GM23248 (cell line): ENCODE results near the gene RAB31. TPM values are rescaled to one million over a fixed set of nuclear protein-coding genes. Genes with fewer than 3 reads are reported as not detected.
A peak's percentile ranks its signal among the peaks of the same experiment; 100 is the strongest.
"Not testable (repeated sequence)": the region's sequence is repeated elsewhere in the genome, so short reads cannot be mapped to it uniquely, and the experiment has no call there.

ENCODE experiments used
- DNase-seq: peaks from one replicate; pipeline ENCODE4 v3.0.0-alpha.2; 2015
- H2AFZ ChIP-seq: fragments of 200-600 bp; sonication (generic); 2 replicates; pipeline ENCODE4 v1.6.1; 2016; ENCODE audit warnings: antibody characterized with exemption
- H3F3A ChIP-seq: fragments of 200-600 bp; sonication (generic); 2 replicates; pipeline ENCODE4 v1.6.1; 2016; ENCODE audit warnings: mild to moderate bottlenecking, antibody characterized with exemption, mixed run types; ENCODE audit not compliant: insufficient read depth
- H3K27ac ChIP-seq: fragments of 200-600 bp; sonication (generic); 2 replicates; pipeline ENCODE4 v1.5.1; 2016; ENCODE audit warnings: mild to moderate bottlenecking
- H3K27me3 ChIP-seq: fragments of 200-600 bp; sonication (generic); replicated peaks from 2 replicates; pipeline ENCODE4 v1.6.1; 2016; ENCODE audit warnings: mild to moderate bottlenecking; ENCODE audit not compliant: insufficient read depth
- H3K36me3 ChIP-seq: fragments of 200-600 bp; sonication (generic); 2 replicates; pipeline ENCODE4 v1.6.1; 2016; ENCODE audit warnings: low read depth, mild to moderate bottlenecking
- H3K4me1 ChIP-seq: fragments of 200-600 bp; sonication (generic); 2 replicates; pipeline ENCODE4 v1.6.1; 2016; ENCODE audit warnings: mild to moderate bottlenecking; ENCODE audit not compliant: insufficient read depth
- H3K4me2 ChIP-seq: fragments of 200-600 bp; sonication (generic); one replicate; pipeline ENCODE4 v1.6.1; 2016; ENCODE audit warnings: mild to moderate bottlenecking; ENCODE audit not compliant: unreplicated experiment
- H3K4me3 ChIP-seq: fragments of 200-600 bp; sonication (generic); 2 replicates; pipeline ENCODE4 v1.5.1; 2016; ENCODE audit warnings: mild to moderate bottlenecking
- H3K79me2 ChIP-seq: fragments of 200-600 bp; sonication (generic); 2 replicates; pipeline ENCODE4 v1.6.1; 2016; ENCODE audit warnings: mild to moderate bottlenecking; ENCODE audit not compliant: insufficient read depth
- H3K9ac ChIP-seq: fragments of 200-600 bp; sonication (generic); 2 replicates; pipeline ENCODE4 v1.6.1; 2016; ENCODE audit warnings: mild to moderate bottlenecking
- H3K9me2 ChIP-seq: fragments of 200-600 bp; sonication (generic); 2 replicates; pipeline ENCODE4 v1.6.1; 2016; ENCODE audit warnings: mixed run types, mild to moderate bottlenecking, moderate library complexity; ENCODE audit not compliant: insufficient read depth
- H3K9me3 ChIP-seq: fragments of 200-600 bp; sonication (generic); one replicate; pipeline ENCODE4 v1.6.1; 2017; ENCODE audit warnings: low read depth
- H4K20me1 ChIP-seq: fragments of 200-600 bp; sonication (generic); 2 replicates; pipeline ENCODE4 v1.6.0; 2016; ENCODE audit not compliant: insufficient read depth
- EZH2 ChIP-seq: fragments of 200-600 bp; sonication (generic); IDR thresholded peaks from 2 replicates; pipeline ENCODE4 v1.6.1; 2018; ENCODE audit warnings: antibody characterized with exemption, mild to moderate bottlenecking; ENCODE audit not compliant: insufficient read depth, poor library complexity, severe bottlenecking
- EZH2phosphoT487 ChIP-seq: fragments of 200-600 bp; sonication (generic); IDR thresholded peaks from 2 replicates; pipeline ENCODE4 v1.6.1; 2018; ENCODE audit warnings: antibody characterized with exemption, moderate library complexity, mild to moderate bottlenecking, low read depth; ENCODE audit not compliant: insufficient read depth
- WGBS, 2 experiments: methylation state at CpG; one replicate each; pipeline ENCODE4 v1.1.6; 2015 to 2017; ENCODE audit warnings: low lambda C conversion rate in 2 of 2, low coverage in 1 of 2; ENCODE audit errors: missing lambda C conversion rate in 2 of 2; 5-methylcytosine and 5-hydroxymethylcytosine counted together
- in situ Hi-C: fragments of 300-500 bp; cut with MboI; formaldehyde crosslinking; loops from 2 replicates; pipeline ENCODE4 v1.15.0; 2020
- polyA plus RNA-seq: library from polyadenylated mRNA; unstranded; fragments of >200 nt; fragmentation: Nextera tagmentation; extraction: Ambion mirVana; gene quantifications from 2 replicates; pipeline ENCODE4 v1.2.1, GENCODE V29; 2016
- total RNA-seq: library from RNA; depleted of rRNA; stranded (reverse); fragments of >200 nt; shearing (Covaris generic); gene quantifications from 2 replicates; pipeline ENCODE4 v1.2.3, GENCODE V29; 2014

Gene RAB31
- total and polyA plus RNA-seq, 2 experiments from 2014 or later: 49.2 to 144 TPM

DNA sequence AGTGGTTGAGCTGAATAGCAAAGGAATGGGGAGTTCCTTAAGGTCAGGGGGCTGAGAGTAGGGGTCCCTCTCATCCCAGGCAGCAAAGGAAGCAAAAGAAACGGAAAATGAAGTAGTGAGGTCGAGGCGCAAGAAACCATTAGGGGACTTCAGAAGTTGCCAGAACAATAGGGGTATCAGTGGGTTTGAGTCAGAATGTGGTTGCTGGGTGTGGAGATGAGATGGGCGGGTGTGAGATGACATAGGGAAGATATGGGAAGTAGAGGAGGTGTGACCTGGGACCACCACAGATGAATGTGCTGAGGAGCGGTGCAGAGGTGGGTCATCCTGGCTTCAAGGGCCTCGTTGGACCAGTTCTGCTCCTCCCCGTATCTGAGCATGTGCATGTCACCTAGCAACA is 192.6 kb downstream of the RAB31 start:
- in situ Hi-C loops: no loop called here
- Histone ChIP-seq H3K79me2 (no peaks in the 10 kb centered on the region), H3F3A (peaks cover 18% of the 10 kb centered on the region; the same call in 1 of the 2 replicates), H3K4me3 (no peak overlapping the region), H3K4me2 (no peak overlapping the region), H2AFZ (no peak overlapping the region), H3K27me3 (no peaks in the 10 kb centered on the region), H3K9me2 (no peaks in the 10 kb centered on the region), H3K4me1 (peaks cover 19% of the 10 kb centered on the region), H3K9ac (no peak overlapping the region), H3K27ac (no peak overlapping the region), H4K20me1 (no peaks in the 10 kb centered on the region), H3K9me3 (no peaks in the 10 kb centered on the region), H3K36me3 (no peaks in the 10 kb centered on the region)
- WGBS, 2 experiments: 92 to 96% methylated on average over 7 of the region's 7 CpGs
- TF ChIP-seq EZH2 (no peak), EZH2phosphoT487 (no peak)
- DNase-seq: no peak

DNA sequence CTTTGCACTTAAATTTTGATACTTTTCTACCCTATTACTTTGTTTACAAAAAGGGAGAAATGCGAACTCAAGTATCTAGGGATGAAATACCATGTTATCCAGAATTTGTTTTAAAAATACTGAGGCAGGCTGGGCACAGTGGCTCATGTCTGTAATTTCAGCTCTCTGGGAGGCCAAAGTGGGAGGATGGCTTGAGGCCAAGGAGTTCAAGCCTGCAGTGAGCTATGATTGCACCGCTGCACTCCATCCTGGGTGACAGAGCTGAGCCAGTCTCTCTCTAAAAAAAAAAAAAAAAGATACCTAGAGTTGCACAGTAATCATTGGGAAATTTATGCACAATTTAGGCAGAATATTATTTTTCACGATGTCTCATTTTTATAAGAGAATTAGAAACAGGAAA is 193.3 kb downstream of the RAB31 start:
- in situ Hi-C loops: no loop called here
- H3K27me3 ChIP-seq: no peaks in the 10 kb centered on the region
- no peaks in the 10 kb centered on the region for H3K9me2 ChIP-seq
- H3K4me3 ChIP-seq: no peak overlapping the region
- H2AFZ ChIP-seq: no peak overlapping the region
- no peaks in the 10 kb centered on the region for H3K79me2 ChIP-seq
- WGBS, 2 experiments: 80 to 83% methylated on average over 3 of the region's 3 CpGs
- H4K20me1 ChIP-seq: no peaks in the 10 kb centered on the region
- no peak for TF ChIP-seq EZH2
- no peak for TF ChIP-seq EZH2phosphoT487
- no peak overlapping the region for H3K9ac ChIP-seq
- DNase-seq: no peak
- H3K27ac ChIP-seq: no peak overlapping the region
- H3K4me2 ChIP-seq: no peak overlapping the region
- peaks cover 21% of the 10 kb centered on the region; the same call in 1 of the 2 replicates for H3F3A ChIP-seq
- no peaks in the 10 kb centered on the region for H3K36me3 ChIP-seq
- peaks cover 22% of the 10 kb centered on the region for H3K4me1 ChIP-seq
- no peaks in the 10 kb centered on the region for H3K9me3 ChIP-seq

GRCh38 chr18:9902264-9902663 is 194.2 kb downstream of the RAB31 start:
- H2AFZ ChIP-seq, H3K4me3 ChIP-seq, H3K27me3 ChIP-seq, H4K20me1 ChIP-seq, DNase-seq, H3K9me3 ChIP-seq, H3K4me2 ChIP-seq, H3K79me2 ChIP-seq, in situ Hi-C loops, H3K27ac ChIP-seq, H3K36me3 ChIP-seq, H3K9me2 ChIP-seq, H3K9ac ChIP-seq: not testable (repeated sequence)
- H3F3A ChIP-seq: peaks cover 21% of the 10 kb centered on the region; the same call in 1 of the 2 replicates
- peaks cover 22% of the 10 kb centered on the region for H3K4me1 ChIP-seq
- WGBS, 2 experiments: 86 to 89% methylated on average over 14 of the region's 14 CpGs

GRCh38 chr18:9902832-9903231 is 194.7 kb downstream of the RAB31 start:
- no peak for TF ChIP-seq EZH2
- TF ChIP-seq EZH2phosphoT487: no peak
- Histone ChIP-seq H3K9ac (no peak overlapping the region), H2AFZ (peak overlapping the region; percentile 59), H3K27ac (no peak overlapping the region), H3K4me2 (no peak overlapping the region), H3K79me2 (no peaks in the 10 kb centered on the region), H3K36me3 (no peaks in the 10 kb centered on the region), H3F3A (peaks cover 21% of the 10 kb centered on the region; the same call in 1 of the 2 replicates), H3K9me2 (no peaks in the 10 kb centered on the region), H3K4me3 (no peak overlapping the region), H3K9me3 (no peaks in the 10 kb centered on the region), H4K20me1 (no peaks in the 10 kb centered on the region), H3K4me1 (peaks cover 22% of the 10 kb centered on the region), H3K27me3 (no peaks in the 10 kb centered on the region)
- in situ Hi-C loops: no loop called here
- WGBS, 2 experiments: 32 to 34% methylated on average over 10 of the region's 10 CpGs
- DNase-seq: peak; percentile 33

GRCh38 chr18:9905401-9905922 is 197.4 kb downstream of the RAB31 start:
- in situ Hi-C loops: no loop called here

More at GRCh38 chr18:9905401-9905922, 197.4 kb downstream of the RAB31 start:
- Histone ChIP-seq H2AFZ (peak overlapping the region; percentile 52), H3K4me1 (0 out of 2 replicates have a peak, but pooled peaks cover 9% of the 10 kb centered on the region), H3K9me3 (no peaks in the 10 kb centered on the region), H3K9ac (no peak overlapping the region), H3K9me2 (no peaks in the 10 kb centered on the region), H3F3A (peaks cover 9% of the 10 kb centered on the region; the same call in 1 of the 2 replicates), H3K36me3 (no peaks in the 10 kb centered on the region), H3K4me2 (no peak overlapping the region), H3K27me3 (no peaks in the 10 kb centered on the region), H3K27ac (no peak overlapping the region), H3K79me2 (no peaks in the 10 kb centered on the region), H3K4me3 (no peak overlapping the region), H4K20me1 (no peaks in the 10 kb centered on the region)
- DNase-seq: peak; percentile 60
- TF ChIP-seq EZH2 (no peak), EZH2phosphoT487 (no peak)
- 29 to 49% methylated on average over 5 of the region's 5 CpGs for WGBS, 2 experiments
